GM13977 (cell line): ENCODE measurements around the gene HRK.

Experiments
- DNase-seq: peaks from one replicate; pipeline ENCODE4 v3.0.0; 2012; ENCODE audit warnings: low spot score
- CTCF ChIP-seq: IDR thresholded peaks from 2 replicates; pipeline ENCODE4 v1.5.1; 2012; ENCODE audit warnings: mild to moderate bottlenecking, control low read depth; ENCODE audit not compliant: insufficient read depth; ENCODE audit errors: extremely low read depth, missing control alignments
- in situ Hi-C: fragments of 300-500 bp; cut with MboI; formaldehyde crosslinking; loops from one replicate; pipeline ENCODE4 v1.12.0; 2022; ENCODE audit warnings: low sequenced_read_pairs, low pct_unique_long_range_greater_than_20kb, mixed read lengths, inconsistent platforms; ENCODE audit not compliant: unreplicated experiment

The HRK gene

GRCh38 chr12:116862167-116862566, 19.1 kb downstream of the HRK start:
- no peak for TF ChIP-seq CTCF
- DNase-seq: no peak
- in situ Hi-C loops: no loop called here

GRCh38 chr12:116861320-116861719, 19.9 kb downstream of the HRK start:
- peak; percentile 73 for DNase-seq
- in situ Hi-C loops: no loop called here
- TF ChIP-seq CTCF: no peak

GRCh38 chr12:116860263-116860662, 21.0 kb downstream of the HRK start:
- in situ Hi-C loops: no loop called here
- DNase-seq: no peak
- TF ChIP-seq CTCF: no peak

GRCh38 chr12:116859079-116859478, 22.2 kb downstream of the HRK start:
- TF ChIP-seq CTCF: no peak
- in situ Hi-C loops: no loop called here
- no peak for DNase-seq

- in situ Hi-C loops: no loop called here
- DNase-seq: no peak
- TF ChIP-seq CTCF: no peak
These were observed 24.5 kb downstream of the HRK start for GRCh38 chr12:116856729-116857128.

GRCh38 chr12:116855744-116856470, 25.3 kb downstream of the HRK start:
- no peak for DNase-seq
- no peak for TF ChIP-seq CTCF
- in situ Hi-C loops: no loop called here
